Mucosa of rectum (tissue), 2 donors: ENCODE results near the gene ZNF134.

ENCODE experiments used
- H3K27ac ChIP-seq, 2 donors: one replicate each; pipeline ENCODE4 v1.7.0; 2013; ENCODE audit warnings: inconsistent platforms in 2 of 2, low read depth in 2 of 2, low read length in 2 of 2
- H3K27me3 ChIP-seq, 2 donors: one replicate each; pipeline ENCODE4 v1.7.0; 2013; ENCODE audit warnings: low read length in 2 of 2; ENCODE audit not compliant: control insufficient read depth in 2 of 2, insufficient read depth in 2 of 2
- H3K36me3 ChIP-seq, 2 donors: one replicate each; pipeline ENCODE4 v1.7.0; 2013; ENCODE audit warnings: low read length in 2 of 2; ENCODE audit not compliant: control insufficient read depth in 2 of 2, insufficient read depth in 2 of 2
- H3K4me1 ChIP-seq, 2 donors: one replicate each; pipeline ENCODE4 v1.7.0; 2013; ENCODE audit warnings: low read length in 2 of 2, mild to moderate bottlenecking in 1 of 2; ENCODE audit not compliant: control insufficient read depth in 2 of 2, insufficient read depth in 2 of 2
- H3K4me3 ChIP-seq, 2 donors: one replicate each; pipeline ENCODE4 v1.7.0; 2013; ENCODE audit warnings: low read length in 2 of 2
- H3K9ac ChIP-seq, 2 donors: one replicate each; pipeline ENCODE4 v1.7.0; 2013; ENCODE audit warnings: low read length in 2 of 2, low read depth in 1 of 2, mild to moderate bottlenecking in 1 of 2
- H3K9me3 ChIP-seq, 2 donors: one replicate each; pipeline ENCODE4 v1.7.0; 2013; ENCODE audit warnings: low read length in 2 of 2; ENCODE audit not compliant: control insufficient read depth in 2 of 2
- donor health status: healthy.
- donor health status: Normal muscosa, but diverticular disease.

ZNF134 gene

DNA sequence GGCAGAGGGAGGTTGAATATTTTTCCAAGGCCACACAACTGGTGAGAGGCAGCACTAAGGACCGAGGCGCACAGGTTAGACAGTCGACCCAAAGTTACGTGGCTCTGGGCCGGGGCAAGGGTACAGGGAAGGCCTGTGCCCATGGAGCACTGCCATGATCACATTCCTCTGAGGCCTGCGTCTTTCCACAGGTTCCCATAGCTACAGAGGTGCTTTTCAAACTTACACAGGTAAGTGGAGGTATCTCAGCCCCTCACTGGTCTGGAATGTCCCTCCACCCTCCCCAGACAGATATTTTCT is 19.7 kb downstream of the ZNF134 start:
- Histone ChIP-seq H3K27me3 (no peaks in the 10 kb centered on the region), H3K27ac (no peak overlapping the region), H3K9ac (peak overlapping the region; percentile 82 to 88), H3K36me3 (peaks cover 14 to 30% of the 10 kb centered on the region in 2 donors), H3K4me1 (peaks cover 5 to 7% of the 10 kb centered on the region in 2 donors), H3K9me3 (peaks cover 14 to 20% of the 10 kb centered on the region in 2 donors), H3K4me3 (peak overlapping the region; percentile 85 to 98)

DNA sequence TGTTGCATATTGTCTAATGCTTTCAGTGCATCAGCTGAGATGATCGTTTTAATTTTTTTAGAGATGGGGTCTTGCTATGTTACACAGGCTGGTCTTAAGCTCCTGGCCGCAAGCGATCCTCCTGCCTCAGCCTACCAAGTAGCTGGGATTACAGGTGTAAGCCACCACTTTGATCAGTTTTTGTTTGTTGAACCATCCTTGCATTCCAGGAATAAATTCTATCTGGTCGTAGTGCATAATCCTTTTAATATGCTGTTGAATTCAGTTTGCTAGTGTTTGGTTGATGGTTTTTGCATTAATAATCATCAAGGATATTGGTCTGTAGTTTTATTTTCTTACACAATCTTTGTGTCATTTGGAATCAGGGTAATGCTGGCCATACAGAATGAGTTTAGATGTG is 23.3 kb downstream of the ZNF134 start:
- H3K9me3 ChIP-seq, result peaks cover 43 to 44% of the 10 kb centered on the region in 2 donors
- H3K4me1 ChIP-seq, result peaks cover 5 to 7% of the 10 kb centered on the region in 2 donors
- peaks cover 43 to 63% of the 10 kb centered on the region in 2 donors for H3K36me3 ChIP-seq
- H3K27me3 ChIP-seq, result no peaks in the 10 kb centered on the region
- no peak overlapping the region for H3K27ac ChIP-seq
- H3K4me3 ChIP-seq, result no peak overlapping the region
- H3K9ac ChIP-seq, result no peak overlapping the region

- peaks cover 44 to 56% of the 10 kb centered on the region in 2 donors for H3K36me3 ChIP-seq
- H3K27me3 ChIP-seq, result no peaks in the 10 kb centered on the region
- H3K4me3 ChIP-seq, result peak overlapping the region; percentile 5 to 31
- no peaks in the 10 kb centered on the region for H3K4me1 ChIP-seq
- H3K9ac ChIP-seq, result no peak overlapping the region
- H3K27ac ChIP-seq, result no peak overlapping the region
- peaks cover 42 to 47% of the 10 kb centered on the region in 2 donors for H3K9me3 ChIP-seq
These were observed 27.7 kb downstream of the ZNF134 start for GRCh38 chr19:57641715-57642234.

- H3K9me3 ChIP-seq, result peaks cover 38 to 40% of the 10 kb centered on the region in 2 donors
- peaks cover 39 to 49% of the 10 kb centered on the region in 2 donors for H3K36me3 ChIP-seq
- H3K27me3 ChIP-seq, result no peaks in the 10 kb centered on the region
- no peaks in the 10 kb centered on the region for H3K4me1 ChIP-seq
- peak overlapping the region in 1 of 2 donors; percentile 31 for H3K4me3 ChIP-seq
- H3K9ac ChIP-seq, result no peak overlapping the region
- H3K27ac ChIP-seq, result no peak overlapping the region
These were observed 28.5 kb downstream of the ZNF134 start for GRCh38 chr19:57642396-57643046.

DNA sequence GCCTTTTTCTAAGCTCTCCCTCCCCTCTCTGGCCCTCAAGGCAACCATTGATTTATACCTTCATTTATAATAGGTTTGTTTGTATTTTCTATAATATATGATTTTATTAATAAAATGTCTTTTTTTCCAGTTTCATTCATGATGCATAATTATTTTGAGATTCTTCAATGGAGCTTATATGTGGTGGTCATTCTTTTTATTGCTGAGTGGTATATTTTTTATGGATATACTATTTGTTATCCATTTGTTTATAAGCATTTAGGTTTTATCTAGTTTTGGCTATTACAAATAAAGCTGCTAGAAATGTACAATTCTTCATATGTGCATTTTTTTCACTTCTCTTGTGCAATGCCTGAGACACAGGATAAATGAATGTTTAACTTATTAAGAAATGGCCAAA is 29.7 kb downstream of the ZNF134 start:
- Histone ChIP-seq H3K36me3 (peaks cover 33 to 44% of the 10 kb centered on the region in 2 donors), H3K4me3 (no peak overlapping the region), H3K9ac (no peak overlapping the region), H3K27ac (no peak overlapping the region), H3K27me3 (no peaks in the 10 kb centered on the region), H3K4me1 (no peaks in the 10 kb centered on the region), H3K9me3 (peaks cover 34 to 37% of the 10 kb centered on the region in 2 donors)

DNA sequence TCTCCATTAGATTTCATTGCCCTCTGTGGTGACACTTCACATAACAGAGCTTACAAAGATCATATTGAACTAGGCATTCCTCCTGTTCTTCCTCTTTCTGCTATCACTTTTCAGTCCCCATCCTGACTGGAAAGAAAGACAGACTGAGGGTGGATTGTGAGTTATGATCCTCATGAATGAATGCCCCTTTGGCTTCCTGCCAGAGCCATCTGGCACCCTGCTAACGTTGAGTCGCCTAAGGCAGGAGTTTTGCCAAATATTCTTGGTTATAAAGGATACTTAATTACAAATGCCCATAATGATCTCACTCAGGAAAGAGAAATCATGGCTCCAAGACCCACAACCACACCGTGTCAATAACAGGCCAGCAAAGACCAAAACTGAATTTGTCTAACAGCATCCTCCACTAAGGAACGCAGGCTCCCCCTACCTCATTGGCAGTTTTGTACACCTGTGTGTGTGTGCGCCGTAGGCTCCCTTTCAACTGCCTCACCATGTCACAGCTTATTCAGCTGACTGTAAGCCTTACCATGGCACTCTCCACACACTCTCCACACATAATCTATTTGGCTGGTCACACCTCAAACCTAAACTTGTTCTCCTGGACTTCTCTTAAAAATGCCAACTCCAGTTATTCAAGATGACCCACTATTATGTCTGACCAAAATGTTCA is 34.4 kb downstream of the ZNF134 start:
- Histone ChIP-seq H3K9ac (no peak overlapping the region), H3K36me3 (peaks cover 0 to under 1% of the 10 kb centered on the region in 2 donors), H3K27ac (no peak overlapping the region), H3K4me1 (no peaks in the 10 kb centered on the region), H3K9me3 (peaks cover under 1 to 3% of the 10 kb centered on the region in 2 donors), H3K27me3 (no peaks in the 10 kb centered on the region), H3K4me3 (no peak overlapping the region)

- no peaks in the 10 kb centered on the region for H3K4me1 ChIP-seq
- no peak overlapping the region for H3K9ac ChIP-seq
- H3K36me3 ChIP-seq, result no peaks in the 10 kb centered on the region
- peaks cover 0 to 3% of the 10 kb centered on the region in 2 donors for H3K9me3 ChIP-seq
- H3K27me3 ChIP-seq, result no peaks in the 10 kb centered on the region
- H3K4me3 ChIP-seq, result no peak overlapping the region
- H3K27ac ChIP-seq, result no peak overlapping the region
These were observed 37.6 kb downstream of the ZNF134 start for GRCh38 chr19:57651654-57651996.

GRCh38 chr19:57653689-57654088 is 39.6 kb downstream of the ZNF134 start:
- Histone ChIP-seq H3K36me3 (no peaks in the 10 kb centered on the region), H3K4me1 (no peaks in the 10 kb centered on the region), H3K4me3 (no peak overlapping the region), H3K9me3 (no peaks in the 10 kb centered on the region), H3K27me3 (no peaks in the 10 kb centered on the region), H3K27ac (no peak overlapping the region), H3K9ac (no peak overlapping the region)

DNA sequence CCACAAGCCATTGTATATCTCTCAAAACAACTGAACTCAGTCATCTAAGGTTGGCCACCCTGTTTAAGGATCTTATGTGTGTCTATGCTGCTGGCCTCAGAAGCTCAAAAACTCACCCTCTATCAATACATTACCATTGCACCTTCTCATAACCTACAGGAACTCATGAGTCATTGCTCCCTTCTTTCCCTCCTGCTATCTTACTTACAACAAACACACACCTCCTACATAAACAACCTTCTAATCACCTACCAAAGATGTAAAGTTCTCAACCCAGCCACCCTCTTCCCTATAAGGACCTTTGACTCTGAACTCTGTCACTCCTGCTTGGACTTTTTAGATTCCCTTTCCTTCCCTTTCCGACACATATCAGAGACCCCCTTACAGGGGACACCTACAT is 41.4 kb downstream of the ZNF134 start:
- H3K4me1 ChIP-seq, result no peaks in the 10 kb centered on the region
- no peak overlapping the region for H3K4me3 ChIP-seq
- H3K9me3 ChIP-seq, result no peaks in the 10 kb centered on the region
- no peaks in the 10 kb centered on the region for H3K36me3 ChIP-seq
- no peaks in the 10 kb centered on the region for H3K27me3 ChIP-seq
- no peak overlapping the region for H3K27ac ChIP-seq
- no peak overlapping the region for H3K9ac ChIP-seq

DNA sequence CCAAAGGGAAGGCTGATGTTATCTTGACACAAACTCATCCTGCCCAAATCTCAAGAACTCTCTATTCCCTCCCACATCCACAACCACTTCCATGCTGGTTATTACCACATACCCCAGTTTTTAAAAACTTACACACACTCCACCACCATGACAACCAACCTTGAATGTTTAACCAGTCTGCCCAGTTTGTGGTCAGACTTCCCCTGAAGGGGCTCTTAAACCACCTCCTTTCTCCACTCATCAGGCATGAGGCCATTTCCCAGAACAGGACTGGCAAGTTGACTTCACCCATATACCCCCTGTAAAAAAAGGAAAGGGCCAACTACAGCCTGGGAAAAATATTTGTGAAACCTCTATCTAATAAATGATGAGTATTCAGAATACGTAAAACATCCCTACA is 42.3 kb downstream of the ZNF134 start:
- Histone ChIP-seq H3K36me3 (no peaks in the 10 kb centered on the region), H3K9ac (no peak overlapping the region), H3K27me3 (no peaks in the 10 kb centered on the region), H3K9me3 (no peaks in the 10 kb centered on the region), H3K27ac (no peak overlapping the region), H3K4me3 (no peak overlapping the region), H3K4me1 (no peaks in the 10 kb centered on the region)
